ENCODE results near the gene GNAO1.

Gene GNAO1

DNA sequence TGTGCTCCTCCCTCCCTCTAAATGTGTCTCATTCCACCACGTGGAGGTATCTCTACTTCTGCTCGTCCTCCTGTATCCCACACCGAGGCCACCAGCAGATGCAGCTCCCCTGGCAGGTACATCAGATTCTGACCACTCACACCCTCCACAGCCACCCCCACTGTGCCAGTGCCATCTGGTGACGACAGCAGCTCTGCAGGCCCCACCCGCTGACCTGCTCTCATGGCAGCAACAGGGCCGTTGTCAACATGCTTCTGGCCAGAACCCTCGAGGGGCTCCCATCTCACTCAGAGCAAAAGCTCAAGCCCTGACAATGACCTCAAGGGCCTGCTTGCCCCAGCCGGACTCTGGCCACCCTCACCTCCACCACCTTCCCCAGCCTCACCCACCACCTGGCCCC lies 140.6 kb downstream of the GNAO1 start:
- no peak for DNase-seq (ENCODE audit: low read depth in 1 of 2, low spot score in 1 of 2)

DNA sequence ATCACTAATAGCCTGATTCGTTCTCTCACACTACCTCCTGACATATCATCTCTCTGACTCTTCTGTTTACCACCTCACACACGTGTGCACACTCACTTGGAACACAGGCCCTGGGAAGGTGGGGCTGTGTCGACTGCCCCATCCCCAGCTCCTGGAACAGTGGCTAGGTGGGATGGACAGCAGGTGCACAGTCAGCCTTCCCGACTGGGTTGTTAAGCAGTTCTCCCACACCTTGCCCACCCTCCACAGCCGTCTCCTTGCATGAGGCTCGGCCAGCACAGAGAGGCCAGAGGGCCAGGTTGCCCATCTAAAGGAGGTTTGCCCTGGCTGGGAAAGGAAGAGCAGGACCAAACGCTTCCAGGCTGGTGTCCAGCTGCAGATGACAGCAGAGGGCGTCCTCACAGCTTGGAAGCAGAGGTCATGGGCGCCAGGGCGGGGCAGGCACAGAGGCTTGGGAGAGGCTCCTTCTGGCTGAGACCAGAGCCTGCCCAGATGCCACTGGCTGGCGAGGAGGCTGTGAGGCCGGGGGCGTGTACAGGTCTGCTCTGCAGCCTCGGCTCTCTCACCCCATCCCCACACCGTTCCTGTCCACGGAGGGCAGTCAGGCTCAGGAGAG lies 141.3 kb downstream of the GNAO1 start:
- no peak for DNase-seq (ENCODE audit: low read depth in 1 of 2, low spot score in 1 of 2)

DNA sequence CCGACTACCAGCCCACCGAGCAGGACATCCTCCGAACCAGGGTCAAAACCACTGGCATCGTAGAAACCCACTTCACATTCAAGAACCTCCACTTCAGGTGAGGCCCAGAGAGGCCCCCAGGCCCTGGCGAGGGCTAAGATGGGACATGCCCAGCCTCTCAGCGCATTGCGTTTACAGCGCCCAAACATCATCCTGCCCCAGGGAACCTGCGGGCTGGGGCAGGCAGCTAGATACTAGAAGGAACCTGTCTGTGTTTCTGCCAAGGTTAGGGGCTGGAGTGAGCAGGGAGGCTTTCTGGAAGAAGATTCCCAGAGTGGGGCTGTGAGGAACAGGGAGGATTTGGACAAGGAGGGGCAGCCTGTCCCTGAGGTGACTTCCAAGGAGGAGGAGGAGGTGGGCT lies 143.5 kb downstream of the GNAO1 start:
- DNase-seq (ENCODE audit: low read depth in 1 of 2, low spot score in 1 of 2): no peak

DNA sequence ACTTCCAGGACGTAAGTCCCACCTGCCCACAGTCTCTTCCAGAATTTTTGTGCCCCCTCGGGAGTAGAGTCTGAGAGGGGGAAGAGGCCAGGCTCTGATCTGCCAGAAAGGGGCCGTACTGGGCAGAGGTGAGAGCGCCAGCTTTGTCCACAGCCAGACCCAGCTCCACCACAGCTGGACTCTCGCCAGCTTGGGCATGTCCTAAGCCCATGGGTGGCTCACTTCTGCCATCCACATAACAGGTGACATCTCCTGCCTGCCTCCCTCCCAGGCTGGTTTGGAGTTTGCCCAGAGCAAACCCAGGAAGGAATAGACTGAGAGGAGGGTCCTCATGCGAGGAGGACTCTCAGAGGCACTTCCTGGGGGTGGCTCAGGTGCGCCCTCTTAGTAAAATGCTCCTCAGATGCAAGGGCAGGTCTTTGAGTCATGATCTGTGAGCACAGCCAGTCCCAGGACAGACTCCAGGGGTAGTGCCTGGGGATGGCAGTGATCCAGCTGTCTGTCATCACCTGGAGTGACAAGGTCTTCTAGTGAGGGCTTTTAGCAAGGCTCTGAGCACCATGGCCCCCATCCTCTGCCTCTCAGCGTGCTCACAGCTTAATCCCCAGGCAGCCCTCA lies 144.9 kb downstream of the GNAO1 start:
- DNase-seq (ENCODE audit: low read depth in 1 of 2, low spot score in 1 of 2): no peak

DNA sequence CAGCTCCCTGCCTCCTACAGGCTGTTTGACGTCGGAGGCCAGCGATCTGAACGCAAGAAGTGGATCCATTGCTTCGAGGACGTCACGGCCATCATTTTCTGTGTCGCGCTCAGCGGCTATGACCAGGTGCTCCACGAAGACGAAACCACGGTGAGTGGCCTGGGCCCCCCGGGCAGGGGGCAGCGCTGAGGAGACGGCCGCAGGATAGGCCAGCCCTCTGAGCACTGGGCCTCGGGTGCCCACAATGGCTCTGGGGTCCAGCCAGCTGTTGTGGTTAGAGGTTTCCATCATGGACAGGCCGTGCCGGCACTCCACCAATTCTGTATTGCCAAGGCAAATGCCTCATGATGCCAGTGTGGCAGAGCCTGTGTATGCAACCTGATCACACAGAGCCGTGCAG lies 145.4 kb downstream of the GNAO1 start:
- DNase-seq (ENCODE audit: low read depth in 1 of 2, low spot score in 1 of 2): no peak

DNA sequence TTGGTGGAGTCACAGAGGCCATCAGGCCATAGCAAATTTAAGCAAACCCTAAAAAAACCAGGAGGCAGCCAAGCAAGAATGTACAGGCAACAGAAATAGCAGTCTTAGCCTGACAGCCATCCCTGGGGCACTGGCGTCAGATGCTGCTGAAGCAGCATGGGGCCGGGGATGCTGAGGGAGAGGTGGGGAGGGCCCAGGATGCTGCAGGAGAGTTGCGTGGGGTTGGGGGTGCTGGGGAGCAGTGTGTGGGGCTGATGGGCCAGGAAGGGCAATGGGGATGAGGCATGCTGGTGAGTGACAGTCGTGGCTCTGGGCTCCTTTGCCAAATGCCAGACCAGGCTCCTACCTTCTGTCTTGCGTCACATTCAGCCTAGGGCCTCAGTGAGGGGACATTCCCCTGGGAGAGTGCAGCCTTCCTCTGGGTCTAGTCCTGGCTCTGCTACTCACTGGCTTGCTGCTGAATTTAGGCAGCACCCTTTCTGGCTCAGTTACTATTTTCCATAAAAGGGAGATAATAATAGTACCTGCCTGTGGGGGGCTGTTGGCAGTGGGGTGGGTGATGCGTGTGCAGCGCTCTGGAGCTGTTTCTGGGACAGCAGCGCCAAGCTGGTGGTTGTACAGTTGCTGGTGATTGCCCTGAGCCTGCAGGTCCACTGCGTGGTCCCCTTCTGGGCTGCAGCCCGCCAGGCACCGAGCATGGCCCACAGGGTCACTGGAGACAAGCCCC lies 146.0 kb downstream of the GNAO1 start:
- no peak for DNase-seq (ENCODE audit: low read depth in 1 of 2, low spot score in 1 of 2)

DNA sequence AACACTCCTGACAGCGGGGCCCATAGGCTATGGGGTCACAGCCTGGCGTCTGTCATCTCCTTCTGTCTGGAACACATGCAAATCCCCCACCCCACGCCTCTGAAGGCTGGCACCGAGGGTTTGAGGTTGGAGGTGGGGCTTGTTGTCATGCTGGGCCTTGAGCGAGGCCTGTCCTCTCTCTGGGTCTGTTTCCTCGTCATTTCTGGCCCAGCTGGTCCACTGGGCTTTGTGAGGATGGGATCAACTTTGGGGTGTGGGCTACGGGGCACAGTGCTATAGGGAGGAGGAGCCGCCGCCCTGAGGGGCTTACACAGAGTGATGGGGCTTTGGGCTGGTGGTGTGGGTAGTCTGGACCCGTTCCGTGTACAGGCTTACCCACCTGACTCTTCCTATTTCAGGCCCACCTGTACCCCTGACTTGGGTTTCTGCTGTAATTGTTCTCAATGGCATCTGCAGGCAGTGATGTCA lies 146.6 kb downstream of the GNAO1 start:
- DNase-seq (ENCODE audit: low read depth in 1 of 2, low spot score in 1 of 2): no peak

DNA sequence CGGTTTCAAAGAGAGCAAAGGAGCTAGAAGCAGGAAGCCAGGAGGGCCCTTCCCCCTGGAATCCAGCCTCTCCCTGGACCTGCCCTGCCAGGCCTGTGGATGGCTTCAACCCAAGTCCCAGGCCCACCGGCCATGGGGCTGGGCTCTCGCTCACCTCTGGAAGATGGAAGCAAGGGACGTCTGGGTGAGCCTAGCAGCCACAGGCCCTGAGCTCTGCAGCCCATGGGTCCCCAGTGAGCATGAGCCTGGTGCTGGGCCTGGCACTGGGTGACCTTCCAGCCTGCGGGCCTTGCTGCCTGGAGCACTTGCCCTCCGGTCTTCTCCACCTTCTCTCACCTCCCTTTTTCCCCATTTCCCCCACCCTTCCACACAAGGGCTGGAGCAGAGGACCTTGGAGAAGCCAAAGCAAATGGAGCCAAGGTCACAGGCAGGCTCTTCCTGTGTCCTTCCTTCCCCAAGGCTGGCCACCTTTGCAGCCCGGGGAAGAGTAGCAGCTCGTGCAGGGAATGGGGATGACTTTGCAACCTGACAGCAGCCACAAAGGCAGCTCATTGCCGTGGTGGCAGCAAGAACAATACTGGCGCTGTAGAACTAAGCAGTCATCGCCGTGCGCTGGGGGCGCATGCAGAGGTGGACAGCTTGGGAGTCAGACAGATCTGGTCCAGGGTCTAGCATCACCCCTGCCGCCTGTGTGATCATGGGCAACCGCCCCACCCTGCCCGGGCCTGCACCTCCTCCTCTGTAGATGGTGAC lies 147.5 kb downstream of the GNAO1 start:
- no peak for DNase-seq (ENCODE audit: low read depth in 1 of 2, low spot score in 1 of 2)

DNA sequence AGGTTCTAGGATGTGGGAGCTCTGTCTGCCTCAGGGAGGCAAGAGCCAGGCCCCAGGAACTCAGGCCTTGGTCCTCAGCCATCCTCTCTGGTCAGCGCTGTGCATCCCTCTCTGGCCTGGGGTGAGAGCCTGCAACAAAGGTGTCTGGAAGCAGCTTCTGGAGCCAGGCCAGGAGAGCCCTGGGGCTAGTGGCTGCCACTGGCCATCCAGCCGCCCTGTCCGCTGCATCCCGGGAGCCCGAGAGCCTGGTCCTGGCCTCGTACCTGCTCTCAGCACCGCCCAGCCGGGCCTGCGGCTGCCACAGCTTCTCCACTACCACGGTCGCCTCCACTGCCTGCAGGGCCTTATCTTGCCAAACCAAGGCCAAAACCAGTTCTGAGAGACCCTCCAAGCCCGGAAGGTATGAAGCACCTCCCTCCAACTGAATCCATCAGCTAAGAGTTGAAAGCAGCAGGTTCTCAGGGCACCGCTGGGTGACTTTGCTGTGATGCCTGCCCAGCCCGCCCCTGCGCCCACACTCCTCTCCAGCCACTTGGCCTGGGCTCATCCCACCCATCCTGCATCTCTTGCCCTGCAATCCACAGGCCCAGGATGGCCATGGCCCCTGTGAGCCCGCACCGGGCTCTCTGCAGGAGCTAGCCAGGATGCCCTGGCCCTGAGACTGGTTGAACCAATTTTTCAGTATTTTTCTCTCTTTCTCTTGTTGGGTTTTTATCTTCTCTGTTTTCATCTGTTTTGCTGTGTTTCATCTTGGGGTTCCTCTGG lies 148.3 kb downstream of the GNAO1 start:
- no peak for DNase-seq (ENCODE audit: low read depth in 1 of 2, low spot score in 1 of 2)

DNA sequence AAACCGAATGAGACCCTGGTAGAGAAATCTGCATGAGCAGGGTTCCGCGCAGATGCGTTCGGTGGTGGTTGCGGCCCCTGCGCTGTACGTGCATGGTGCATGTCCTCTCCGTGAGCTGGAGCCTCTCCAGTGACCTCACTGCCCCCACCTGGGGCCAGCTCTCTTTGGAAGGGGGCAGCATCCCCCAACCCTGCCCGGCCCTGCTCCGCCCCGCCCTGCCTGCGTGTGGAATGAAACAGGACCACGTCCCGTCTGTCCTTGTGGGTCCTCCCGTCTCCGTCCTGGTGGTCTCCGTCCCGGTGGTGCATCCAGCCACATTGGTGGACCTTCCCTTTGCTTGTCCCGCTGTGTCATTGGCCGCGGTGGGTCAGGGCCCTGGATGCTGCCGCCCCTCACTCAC lies 149.1 kb downstream of the GNAO1 start:
- DNase-seq (ENCODE audit: low read depth in 1 of 2, low spot score in 1 of 2): no peak

DNA sequence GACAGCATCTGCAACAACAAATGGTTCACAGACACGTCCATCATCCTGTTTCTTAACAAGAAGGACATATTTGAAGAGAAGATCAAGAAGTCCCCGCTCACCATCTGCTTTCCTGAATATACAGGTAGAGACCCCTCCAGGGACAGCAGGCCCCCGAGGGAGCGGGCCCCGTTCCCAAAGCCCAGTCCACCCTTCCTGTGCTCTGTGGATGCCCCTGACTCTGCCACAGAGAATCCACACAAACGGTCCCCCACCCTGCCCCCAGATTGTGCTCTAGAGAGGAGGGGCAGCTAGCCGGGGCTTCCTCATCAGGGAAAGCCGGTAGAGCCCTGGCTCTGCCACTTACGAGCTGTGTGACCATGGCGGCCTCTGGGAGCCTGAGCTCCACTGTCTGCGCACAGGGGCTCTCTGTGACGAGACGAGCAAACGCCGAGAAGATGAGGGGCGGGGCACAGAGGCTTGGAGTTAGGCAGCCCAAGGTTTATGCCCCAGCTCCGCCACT lies 149.6 kb downstream of the GNAO1 start:
- DNase-seq (ENCODE audit: low read depth in 1 of 2, low spot score in 1 of 2): no peak

DNA sequence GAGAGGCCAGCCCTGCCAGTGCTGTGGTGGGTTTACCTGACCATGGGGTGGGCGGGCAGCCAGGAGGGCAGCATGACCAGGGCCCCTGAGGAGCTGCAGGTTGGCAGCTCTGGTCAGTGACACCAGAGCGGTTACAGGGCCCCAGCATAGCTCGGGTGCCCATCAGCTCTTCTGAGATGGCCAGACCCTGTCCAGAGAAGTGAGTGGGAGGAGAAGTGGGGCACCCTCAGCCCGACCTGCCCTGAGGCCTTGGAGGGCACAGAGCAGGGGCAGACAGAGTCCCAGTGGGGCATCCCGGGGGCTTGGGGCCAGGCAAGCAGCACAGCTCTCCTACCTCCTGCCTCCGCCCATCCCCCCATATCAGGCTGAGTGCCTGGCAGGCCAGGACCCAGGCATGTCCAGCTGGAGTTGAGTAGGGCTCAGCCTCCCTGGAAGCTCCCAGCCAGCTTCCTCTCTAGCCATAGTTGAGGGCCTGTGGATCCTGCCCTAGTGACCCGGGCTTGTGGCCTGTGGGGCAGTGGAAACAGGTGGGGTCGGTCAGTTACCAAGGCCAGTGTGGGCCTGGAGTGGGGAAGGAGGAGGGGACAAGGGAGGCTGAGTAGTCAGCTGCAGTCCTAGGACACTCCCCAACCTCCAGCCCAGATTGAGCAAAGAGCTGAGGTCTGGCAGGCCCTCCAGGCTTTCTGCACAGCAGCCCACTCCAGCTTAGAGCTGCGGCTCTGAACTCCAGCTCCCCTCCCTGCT lies 150.5 kb downstream of the GNAO1 start:
- no peak for DNase-seq (ENCODE audit: low read depth in 1 of 2, low spot score in 1 of 2)

DNA sequence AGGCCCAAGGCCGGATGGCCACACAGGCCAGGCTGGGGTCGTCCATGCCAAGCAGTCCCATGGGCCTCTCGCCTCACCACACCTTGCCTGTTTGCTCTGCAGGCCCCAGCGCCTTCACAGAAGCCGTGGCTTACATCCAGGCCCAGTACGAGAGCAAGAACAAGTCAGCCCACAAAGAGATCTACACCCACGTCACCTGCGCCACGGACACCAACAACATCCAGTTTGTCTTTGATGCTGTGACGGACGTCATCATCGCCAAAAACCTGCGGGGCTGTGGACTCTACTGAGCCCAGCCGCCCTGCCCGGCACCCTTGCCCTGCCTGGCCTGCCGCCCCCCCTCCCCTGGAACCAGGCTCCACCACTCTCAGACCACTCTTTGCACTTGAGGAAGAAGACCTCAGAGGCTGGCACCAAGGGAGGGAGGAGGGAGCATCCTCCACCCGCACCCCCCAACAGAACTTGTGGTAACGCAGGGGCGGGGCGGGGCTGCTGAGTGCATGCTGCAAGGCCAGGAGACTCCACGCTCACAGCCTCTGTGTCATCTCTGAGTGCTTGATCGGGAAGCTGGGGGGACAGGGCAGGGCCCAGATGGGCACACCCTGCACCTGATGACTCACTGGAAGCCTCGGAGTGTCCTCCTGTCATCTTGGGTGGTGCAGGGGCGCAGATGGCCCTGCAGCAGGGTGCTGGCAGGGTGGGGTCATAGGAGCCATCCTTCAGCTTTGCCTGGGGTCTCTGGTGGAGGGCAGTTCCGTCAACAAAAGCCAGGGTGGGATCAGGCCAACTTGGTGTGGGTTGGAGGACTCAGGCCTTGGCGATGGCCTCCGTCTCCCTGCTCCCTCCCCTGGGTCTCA lies 152.6 kb downstream of the GNAO1 start:
- DNase-seq (ENCODE audit: low read depth in 1 of 2, low spot score in 1 of 2): no peak

DNA sequence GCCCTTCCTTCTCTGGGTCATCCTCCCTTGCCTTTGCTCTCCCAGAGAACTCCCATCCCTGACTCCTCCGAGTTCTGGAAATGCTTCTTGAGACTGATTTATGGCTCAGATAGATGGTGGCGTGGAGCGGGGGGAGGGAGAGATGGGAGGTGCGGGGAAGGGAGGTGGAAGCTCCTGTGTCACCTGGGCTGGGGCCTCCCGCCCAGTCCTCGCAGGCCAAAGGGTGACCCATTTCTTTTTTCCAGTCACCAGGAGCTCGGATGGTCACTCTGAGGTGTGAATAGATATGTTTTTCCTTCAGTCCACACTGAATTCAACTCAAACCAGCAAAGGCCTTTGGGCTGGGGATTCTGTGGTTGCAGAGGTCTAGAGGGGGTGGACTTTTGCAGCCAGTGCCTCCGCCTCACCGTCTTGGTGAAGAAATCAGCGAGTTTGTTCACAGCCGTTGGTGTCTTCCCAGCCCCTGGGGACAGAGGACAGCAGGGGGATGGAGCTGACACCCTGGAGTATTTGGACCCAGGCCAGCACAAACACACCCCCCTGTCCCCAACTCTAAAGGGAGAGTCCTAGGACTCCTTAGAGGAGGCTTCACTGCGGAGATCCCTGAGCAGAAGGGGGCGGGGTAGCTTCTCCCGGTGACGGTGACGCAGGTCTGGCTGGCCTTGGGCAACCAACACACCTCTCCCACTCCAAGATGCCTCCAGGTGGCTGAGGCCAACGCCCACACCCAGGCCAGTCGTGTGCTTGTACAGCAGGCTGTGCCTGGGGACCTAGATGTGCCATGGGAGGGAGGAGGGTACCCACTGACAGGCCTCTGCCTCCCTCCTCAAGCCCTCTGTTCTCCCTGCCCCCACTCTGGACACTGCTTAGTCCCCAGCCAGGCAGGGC lies 153.5 kb downstream of the GNAO1 start:
- DNase-seq (ENCODE audit: low read depth in 1 of 2, low spot score in 1 of 2): no peak

DNA sequence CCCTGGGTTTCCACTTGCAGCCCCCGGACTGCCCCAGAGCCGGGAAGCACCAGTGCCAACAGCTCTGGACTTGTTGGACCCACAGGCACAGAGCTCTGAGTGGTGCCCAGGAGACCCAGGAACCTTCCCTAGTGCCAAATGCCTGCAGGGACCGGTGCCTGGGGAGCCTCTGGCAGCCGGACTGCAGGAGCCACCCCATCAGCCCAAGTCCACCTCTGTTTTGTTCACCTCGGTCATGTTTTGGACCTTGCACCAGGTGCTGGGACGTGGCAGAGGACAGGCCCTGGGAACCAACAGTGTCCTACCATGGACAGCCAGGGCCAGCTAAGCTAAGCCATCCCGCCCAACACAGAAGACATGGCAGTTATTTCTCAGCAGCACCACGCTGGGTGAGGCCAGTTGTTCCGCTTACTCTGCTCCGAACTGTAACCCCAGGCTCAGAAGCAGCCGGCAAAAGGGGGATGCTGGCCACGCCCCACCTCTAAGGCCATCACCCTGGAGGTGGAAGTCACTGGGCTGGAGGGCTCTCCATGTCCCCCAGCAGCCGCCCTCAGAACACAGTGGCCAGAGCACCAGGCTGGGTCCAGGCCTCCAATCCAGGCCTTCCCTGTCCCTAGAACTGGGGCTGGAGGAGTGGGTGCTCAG lies 154.2 kb downstream of the GNAO1 start:
- DNase-seq (ENCODE audit: low read depth in 1 of 2, low spot score in 1 of 2): no peak

DNA sequence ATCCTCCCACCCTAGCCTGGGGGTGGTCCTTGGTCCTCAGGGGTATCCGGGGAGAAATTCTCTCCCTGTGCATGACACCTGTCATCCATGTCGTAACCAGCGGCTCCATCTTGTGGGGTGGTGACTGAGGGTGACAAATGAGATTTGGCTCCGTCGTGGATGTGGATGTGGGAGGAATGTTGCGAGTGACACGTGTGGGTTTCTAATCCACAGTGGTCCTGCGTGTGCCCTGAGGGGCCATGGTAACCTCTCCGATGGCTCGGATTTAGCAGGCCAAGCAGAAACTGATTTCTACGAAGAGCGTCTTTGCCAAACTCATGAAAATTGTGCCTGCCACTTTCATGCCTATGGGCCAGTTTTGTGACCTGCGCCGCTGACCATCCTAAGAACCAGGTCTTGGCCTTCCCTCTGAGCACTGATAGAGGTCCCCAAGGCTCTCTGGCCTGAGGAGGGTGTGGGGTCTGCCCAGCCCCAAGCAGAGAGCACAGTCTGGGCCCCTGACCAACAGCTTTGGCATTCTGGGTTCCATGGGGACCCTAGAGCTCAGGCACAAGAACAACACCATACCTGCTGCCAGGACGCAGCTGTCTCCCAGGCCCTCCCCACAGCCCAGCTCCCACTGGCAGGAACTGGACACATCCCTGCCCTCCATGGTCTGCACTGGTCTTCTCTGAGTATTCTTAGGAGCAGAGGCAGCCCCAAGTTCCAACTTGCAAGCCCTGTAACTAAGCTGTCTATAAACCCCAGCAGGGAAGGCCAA lies 155.0 kb downstream of the GNAO1 start:
- DNase-seq (ENCODE audit: low read depth in 1 of 2, low spot score in 1 of 2): no peak

DNA sequence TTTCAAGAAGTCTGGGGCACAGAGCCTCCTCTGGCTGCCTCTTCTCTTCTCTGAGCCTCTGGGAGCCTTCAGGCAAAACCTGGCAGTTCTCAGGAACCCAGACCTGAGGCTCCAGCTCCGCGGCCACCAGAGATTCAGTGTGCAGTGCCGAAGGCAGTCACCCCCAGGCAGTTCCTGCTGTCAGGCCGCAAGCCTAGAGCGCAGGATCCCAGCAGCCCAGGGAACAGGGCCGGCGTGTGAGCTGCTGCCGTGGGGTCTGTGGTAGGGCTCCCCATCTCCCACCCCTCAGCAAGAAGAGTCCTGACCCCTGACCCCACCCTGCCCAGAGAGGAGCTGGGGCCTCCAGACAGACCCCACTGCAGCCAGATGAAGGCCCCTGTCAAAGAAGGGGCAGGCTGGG lies 155.9 kb downstream of the GNAO1 start:
- DNase-seq (ENCODE audit: low read depth in 1 of 2, low spot score in 1 of 2): no peak

Data from activated T-helper 1 cell treated with anti-CD3 and anti-CD28 coated beads, Interleukin-2, amount 50 U/mL, for 16 hours (primary cell).